ENCODE results near the gene TBC1D22B. TPM values are rescaled to one million over a fixed set of nuclear protein-coding genes. Genes with fewer than 3 reads are reported as not detected.

TBC1D22B gene
- total RNA-seq, 2 experiments from 2014 or later: 8.0 to 12.3 TPM

GRCh38 chr6:37310966-37311365 is 53.4 kb downstream of the TBC1D22B start:
- H3K9me2 ChIP-seq (ENCODE audit: insufficient read depth, low read length): no peaks in the 10 kb centered on the region
- no peak overlapping the region for H2AFZ ChIP-seq (ENCODE audit: low read length)
- no peak overlapping the region for H3K27ac ChIP-seq (ENCODE audit: low read depth, low read length, poor library complexity, severe bottlenecking)
- H3K4me2 ChIP-seq (ENCODE audit: low read length): no peak overlapping the region
- peaks cover 4% of the 10 kb centered on the region; the same call in 1 of the 2 replicates for H3K36me3 ChIP-seq (ENCODE audit: insufficient read depth, low read length)
- H3K4me3 ChIP-seq (ENCODE audit: low read depth, low read length, poor library complexity, severe bottlenecking): no peak overlapping the region
- DNase-seq (ENCODE audit: low spot score): no peak
- no TSS peak for BruUV-seq (replicated peaks)
- no peaks in the 10 kb centered on the region for H3K79me2 ChIP-seq (ENCODE audit: insufficient read depth, low read depth, low read length)
- H3K4me1 ChIP-seq (ENCODE audit: insufficient read depth, low read length, poor library complexity, severe bottlenecking): no peaks in the 10 kb centered on the region
- H3K9me3 ChIP-seq (ENCODE audit: low read length): no peaks in the 10 kb centered on the region
- POLR2A ChIA-PET: interaction anchor here (0.7 to 0.8 kb wide), 2 partner anchors 11 to 30 kb away, joined by 3 to 4 read pairs; no protein-coding TSS in a partner anchor
- no peaks in the 10 kb centered on the region for H4K20me1 ChIP-seq (ENCODE audit: insufficient read depth, low read length)
- intact Hi-C loops (cut with micrococcal nuclease; ENCODE audit: unreplicated experiment): no loop called here
- CTCF ChIA-PET (ENCODE audit: unreplicated experiment): no interaction called here
- no peak for TF ChIP-seq CTCF (conservative IDR thresholded peaks at IDR 0.05; ENCODE audit: low read length)
- TF ChIP-seq EZH2phosphoT487 (IDR thresholded peaks at IDR 0.05; ENCODE audit: borderline replicate concordance, low read depth, low read length): no peak

GRCh38 chr6:37311741-37312473 is 54.3 kb downstream of the TBC1D22B start:
- Histone ChIP-seq H3K36me3 (ENCODE audit: insufficient read depth, low read length) (peaks cover 10% of the 10 kb centered on the region; the same call in 1 of the 2 replicates), H3K4me1 (ENCODE audit: insufficient read depth, low read length, poor library complexity, severe bottlenecking) (no peaks in the 10 kb centered on the region), H2AFZ (ENCODE audit: low read length) (no peak overlapping the region), H3K27ac (ENCODE audit: low read depth, low read length, poor library complexity, severe bottlenecking) (no peak overlapping the region), H3K4me2 (ENCODE audit: low read length) (no peak overlapping the region), H3K9me2 (ENCODE audit: insufficient read depth, low read length) (no peaks in the 10 kb centered on the region), H3K4me3 (ENCODE audit: low read depth, low read length, poor library complexity, severe bottlenecking) (no peak overlapping the region), H3K9me3 (ENCODE audit: low read length) (no peaks in the 10 kb centered on the region), H4K20me1 (ENCODE audit: insufficient read depth, low read length) (no peaks in the 10 kb centered on the region), H3K79me2 (ENCODE audit: insufficient read depth, low read depth, low read length) (no peaks in the 10 kb centered on the region)
- BruUV-seq (replicated peaks): no TSS peak
- intact Hi-C loops (cut with micrococcal nuclease; ENCODE audit: unreplicated experiment): no loop called here
- TF ChIP-seq EZH2phosphoT487 (IDR thresholded peaks at IDR 0.05; ENCODE audit: borderline replicate concordance, low read depth, low read length): no peak
- TF ChIP-seq CTCF (conservative IDR thresholded peaks at IDR 0.05; ENCODE audit: low read length): no peak
- DNase-seq (ENCODE audit: low spot score): no peak
- CTCF ChIA-PET (ENCODE audit: unreplicated experiment): no interaction called here
- POLR2A ChIA-PET: no interaction called here
